ENCODE results near the gene STAG1. TPM values are rescaled to one million over a fixed set of nuclear protein-coding genes. Genes with fewer than 3 reads are reported as not detected.

STAG1 gene
- total and polyA plus RNA-seq, 2 of the 13 experiments (the other 11 are each of a cell fraction or from before 2014, with no cell fraction given): 6.2 to 25.9 TPM

DNA sequence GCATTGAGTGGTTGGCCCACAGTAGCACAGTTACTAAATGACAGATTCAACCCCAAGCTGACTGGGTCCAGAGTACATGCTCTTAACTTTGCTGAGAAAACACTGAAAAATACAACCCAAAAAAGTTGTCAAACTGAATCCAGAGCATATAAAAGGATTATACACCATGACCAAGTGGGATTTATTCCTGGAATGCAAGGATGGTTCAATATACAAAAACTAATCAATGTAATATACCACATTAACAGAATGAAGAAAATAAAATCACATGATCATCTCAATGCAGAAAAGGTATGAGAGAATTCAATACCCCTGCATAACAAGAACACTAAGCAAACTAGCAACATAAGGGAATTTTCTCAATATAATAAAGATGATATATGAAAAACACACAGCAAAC lies 98.5 kb downstream of the STAG1 start:
- Histone ChIP-seq H3K4me1 (ENCODE audit: insufficient read depth, low read length) (no peaks in the 10 kb centered on the region; the same call in 1 of the 2 replicates), H3K4me2 (ENCODE audit: low read depth, low read length) (no peak overlapping the region), H3K9ac (ENCODE audit: insufficient read depth, low read depth, low read length) (no peak overlapping the region), H3K9me3 (ENCODE audit: low read length) (peaks cover 18% of the 10 kb centered on the region), H4K20me1 (ENCODE audit: insufficient read depth, low read length) (no peaks in the 10 kb centered on the region), H3K36me3 (replicated peaks in 1 of 2; ENCODE audit: control insufficient read depth in 1 of 2, insufficient read depth in 2 of 2, low read length in 2 of 2) (no peaks in the 10 kb centered on the region), H3K27me3 (ENCODE audit: control insufficient read depth in 1 of 2, insufficient read depth in 2 of 2, low read length in 2 of 2) (no peaks in the 10 kb centered on the region), H3K27ac (ENCODE audit: extremely low read length, insufficient read depth, low read length) (no peak overlapping the region), H3K4me3 (replicated peaks in 1 of 3; ENCODE audit: insufficient read depth in 1 of 3, low read depth in 2 of 3, low read length in 3 of 3) (no peak overlapping the region), H2AFZ (ENCODE audit: low read length) (no peak overlapping the region), H3K79me2 (ENCODE audit: insufficient read depth, low read length) (peaks cover 61% of the 10 kb centered on the region)
- FAIRE-seq: no peak
- BruUV-seq (replicated peaks): no TSS peak
- ChIA-PET POLR2A (no interaction called here), CTCF (ENCODE audit: low intra/inter-chr PET ratio, low total read pairs) (no interaction called here)
- TF ChIP-seq ZNF543 (CRISPR knock-in tag; IDR thresholded peaks at IDR 0.05) (no peak), ZNF850 (CRISPR knock-in tag; conservative IDR thresholded peaks at IDR 0.05) (no peak), KLF6 (CRISPR knock-in tag; IDR thresholded peaks at IDR 0.05) (no peak), ZNF720 (CRISPR knock-in tag; IDR thresholded peaks at IDR 0.05) (no peak), SOX5 (CRISPR knock-in tag; IDR thresholded peaks at IDR 0.05; ENCODE audit: borderline replicate concordance) (no peak), XRCC5 (optimal IDR thresholded peaks at IDR 0.05; ENCODE audit: low read length) (no peak), U2AF1 (optimal IDR thresholded peaks at IDR 0.05; ENCODE audit: low read depth, low read length) (no peak), GTF3A (CRISPR knock-in tag; conservative IDR thresholded peaks at IDR 0.05) (no peak)
- TF ChIP-seq, protein P1, sequence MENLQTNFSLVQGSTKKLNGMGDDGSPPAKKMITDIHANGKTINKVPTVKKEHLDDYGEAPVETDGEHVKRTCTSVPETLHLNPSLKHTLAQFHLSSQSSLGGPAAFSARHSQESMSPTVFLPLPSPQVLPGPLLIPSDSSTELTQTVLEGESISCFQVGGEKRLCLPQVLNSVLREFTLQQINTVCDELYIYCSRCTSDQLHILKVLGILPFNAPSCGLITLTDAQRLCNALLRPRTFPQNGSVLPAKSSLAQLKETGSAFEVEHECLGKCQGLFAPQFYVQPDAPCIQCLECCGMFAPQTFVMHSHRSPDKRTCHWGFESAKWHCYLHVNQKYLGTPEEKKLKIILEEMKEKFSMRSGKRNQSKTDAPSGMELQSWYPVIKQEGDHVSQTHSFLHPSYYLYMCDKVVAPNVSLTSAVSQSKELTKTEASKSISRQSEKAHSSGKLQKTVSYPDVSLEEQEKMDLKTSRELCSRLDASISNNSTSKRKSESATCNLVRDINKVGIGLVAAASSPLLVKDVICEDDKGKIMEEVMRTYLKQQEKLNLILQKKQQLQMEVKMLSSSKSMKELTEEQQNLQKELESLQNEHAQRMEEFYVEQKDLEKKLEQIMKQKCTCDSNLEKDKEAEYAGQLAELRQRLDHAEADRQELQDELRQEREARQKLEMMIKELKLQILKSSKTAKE (CRISPR knock-in tag; IDR thresholded peaks at IDR 0.05; ENCODE audit: borderline replicate concordance): no peak
- TF ChIP-seq, protein P2, sequence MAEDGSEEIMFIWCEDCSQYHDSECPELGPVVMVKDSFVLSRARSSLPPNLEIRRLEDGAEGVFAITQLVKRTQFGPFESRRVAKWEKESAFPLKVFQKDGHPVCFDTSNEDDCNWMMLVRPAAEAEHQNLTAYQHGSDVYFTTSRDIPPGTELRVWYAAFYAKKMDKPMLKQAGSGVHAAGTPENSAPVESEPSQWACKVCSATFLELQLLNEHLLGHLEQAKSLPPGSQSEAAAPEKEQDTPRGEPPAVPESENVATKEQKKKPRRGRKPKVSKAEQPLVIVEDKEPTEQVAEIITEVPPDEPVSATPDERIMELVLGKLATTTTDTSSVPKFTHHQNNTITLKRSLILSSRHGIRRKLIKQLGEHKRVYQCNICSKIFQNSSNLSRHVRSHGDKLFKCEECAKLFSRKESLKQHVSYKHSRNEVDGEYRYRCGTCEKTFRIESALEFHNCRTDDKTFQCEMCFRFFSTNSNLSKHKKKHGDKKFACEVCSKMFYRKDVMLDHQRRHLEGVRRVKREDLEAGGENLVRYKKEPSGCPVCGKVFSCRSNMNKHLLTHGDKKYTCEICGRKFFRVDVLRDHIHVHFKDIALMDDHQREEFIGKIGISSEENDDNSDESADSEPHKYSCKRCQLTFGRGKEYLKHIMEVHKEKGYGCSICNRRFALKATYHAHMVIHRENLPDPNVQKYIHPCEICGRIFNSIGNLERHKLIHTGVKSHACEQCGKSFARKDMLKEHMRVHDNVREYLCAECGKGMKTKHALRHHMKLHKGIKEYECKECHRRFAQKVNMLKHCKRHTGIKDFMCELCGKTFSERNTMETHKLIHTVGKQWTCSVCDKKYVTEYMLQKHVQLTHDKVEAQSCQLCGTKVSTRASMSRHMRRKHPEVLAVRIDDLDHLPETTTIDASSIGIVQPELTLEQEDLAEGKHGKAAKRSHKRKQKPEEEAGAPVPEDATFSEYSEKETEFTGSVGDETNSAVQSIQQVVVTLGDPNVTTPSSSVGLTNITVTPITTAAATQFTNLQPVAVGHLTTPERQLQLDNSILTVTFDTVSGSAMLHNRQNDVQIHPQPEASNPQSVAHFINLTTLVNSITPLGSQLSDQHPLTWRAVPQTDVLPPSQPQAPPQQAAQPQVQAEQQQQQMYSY (CRISPR knock-in tag; IDR thresholded peaks at IDR 0.05): no peak
- TF ChIP-seq, protein P3, sequence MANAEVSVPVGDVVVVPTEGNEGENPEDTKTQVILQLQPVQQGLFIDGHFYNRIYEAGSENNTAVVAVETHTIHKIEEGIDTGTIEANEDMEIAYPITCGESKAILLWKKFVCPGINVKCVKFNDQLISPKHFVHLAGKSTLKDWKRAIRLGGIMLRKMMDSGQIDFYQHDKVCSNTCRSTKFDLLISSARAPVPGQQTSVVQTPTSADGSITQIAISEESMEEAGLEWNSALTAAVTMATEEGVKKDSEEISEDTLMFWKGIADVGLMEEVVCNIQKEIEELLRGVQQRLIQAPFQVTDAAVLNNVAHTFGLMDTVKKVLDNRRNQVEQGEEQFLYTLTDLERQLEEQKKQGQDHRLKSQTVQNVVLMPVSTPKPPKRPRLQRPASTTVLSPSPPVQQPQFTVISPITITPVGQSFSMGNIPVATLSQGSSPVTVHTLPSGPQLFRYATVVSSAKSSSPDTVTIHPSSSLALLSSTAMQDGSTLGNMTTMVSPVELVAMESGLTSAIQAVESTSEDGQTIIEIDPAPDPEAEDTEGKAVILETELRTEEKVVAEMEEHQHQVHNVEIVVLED (CRISPR knock-in tag; IDR thresholded peaks at IDR 0.05; ENCODE audit: borderline replicate concordance): no peak
- no peak for DNase-seq (ENCODE audit: low spot score)
- intact Hi-C loops (cut with micrococcal nuclease; ENCODE audit: unreplicated experiment) (no loop called here), in situ Hi-C loops (cut with HindIII; ENCODE audit: extremely low pct_ligation_motif_present, low pct_unique_long_range_greater_than_20kb) (no loop called here)
- ATAC-seq: no peak

All from HepG2 (cell line).